ENCODE results near the gene GDE1. TPM values are rescaled to one million over a fixed set of nuclear protein-coding genes. Genes with fewer than 3 reads are reported as not detected.

The GDE1 gene
- total RNA-seq, 1 donor from 2014 or later = 110 TPM

GRCh38 chr16:19527161-19527560, 5.3 kb upstream of the GDE1 start:
- ATAC-seq = no peak
- no peak for DNase-seq (ENCODE audit: missing footprints)
- intact Hi-C loops (cut with DNase I) = loop anchor here (10.0 kb wide), 1 partner anchor 722 kb away; the partner anchor contains the start of gene ARL6IP1

- intact Hi-C loops (cut with DNase I) = loop anchor here (10.0 kb wide), 1 partner anchor 721 kb away; the partner anchor contains the start of gene ARL6IP1
- ATAC-seq (no peak), DNase-seq (ENCODE audit: missing footprints) (no peak)
These were observed 3.5 kb upstream of the GDE1 start for GRCh38 chr16:19525385-19525723.

- intact Hi-C loops (cut with DNase I) = loop anchor here (5.0 to 10.0 kb wide), 2 partner anchors 457 to 720 kb away; partner anchors contain the start of genes ARL6IP1 and COQ7
- no peak for DNase-seq (ENCODE audit: missing footprints)
- ATAC-seq = no peak
These were observed 2.9 kb upstream of the GDE1 start for GRCh38 chr16:19524616-19525384.

GRCh38 chr16:19524356-19524615, 2.4 kb upstream of the GDE1 start:
- intact Hi-C loops (cut with DNase I) = loop anchor here (5.0 to 10.0 kb wide), 2 partner anchors 457 to 719 kb away; partner anchors contain the start of genes ARL6IP1 and COQ7
- ATAC-seq = peak; percentile 1
- DNase-seq (ENCODE audit: missing footprints) = no peak

GRCh38 chr16:19523559-19524355, 1.9 kb upstream of the GDE1 start, which contains the start of gene CCP110:
CCP110 (plus strand) TSS chr16:19523942; CDS start chr16:19527882, 3,940 bp downstream.
- intact Hi-C loops (cut with DNase I) = loop anchor here (1.0 to 10.0 kb wide), 3 partner anchors 32 to 719 kb away; partner anchors contain the start of genes ARL6IP1, COQ7 and VPS35L
- ATAC-seq = peak; percentile 93

GRCh38 chr16:19523184-19523558, 1.3 kb upstream of the GDE1 start:
- no peak for ATAC-seq
- intact Hi-C loops (cut with DNase I) = loop anchor here (1.0 to 10.0 kb wide), 3 partner anchors 32 to 718 kb away; partner anchors contain the start of genes ARL6IP1, COQ7 and VPS35L
- DNase-seq (ENCODE audit: missing footprints) = no peak

More at GRCh38 chr16:19523559-19524355, 1.9 kb upstream of the GDE1 start, which contains the start of gene CCP110:
- DNase-seq (ENCODE audit: missing footprints) = peak; percentile 99

- intact Hi-C loops (cut with DNase I) = loop anchor here (1.0 to 10.0 kb wide), 3 partner anchors 33 to 718 kb away; partner anchors contain the start of genes ARL6IP1, COQ7 and VPS35L
These were observed 862 bp upstream of the GDE1 start for GRCh38 chr16:19522760-19523159.

GRCh38 chr16:19522397-19522732, 467 bp upstream of the GDE1 start:
- DNase-seq (ENCODE audit: missing footprints) (no peak), ATAC-seq (no peak)
- intact Hi-C loops (cut with DNase I) = loop anchor here (5.0 to 10.0 kb wide), 2 partner anchors 455 to 718 kb away; partner anchors contain the start of genes ARL6IP1 and COQ7

More at GRCh38 chr16:19522760-19523159, 862 bp upstream of the GDE1 start:
- DNase-seq (ENCODE audit: missing footprints) = no peak
- ATAC-seq = no peak

- intact Hi-C loops (cut with DNase I) = loop anchor here (5.0 to 10.0 kb wide), 2 partner anchors 454 to 716 kb away; partner anchors contain the start of genes ARL6IP1 and COQ7
- DNase-seq (ENCODE audit: missing footprints) = no peak
- ATAC-seq = no peak
These were observed 1.0 kb downstream of the GDE1 start for GRCh38 chr16:19520861-19521331.

- DNase-seq (ENCODE audit: missing footprints) = no peak
- no peak for ATAC-seq
- intact Hi-C loops (cut with DNase I) = no loop called here
These were observed 3.5 kb downstream of the GDE1 start for GRCh38 chr16:19518388-19518787.

- intact Hi-C loops (cut with DNase I) = no loop called here
- ATAC-seq (no peak), DNase-seq (ENCODE audit: missing footprints) (no peak)
These were observed 4.3 kb downstream of the GDE1 start for GRCh38 chr16:19517424-19518089.

GRCh38 chr16:19515757-19516156, 6.1 kb downstream of the GDE1 start:
- intact Hi-C loops (cut with DNase I) = no loop called here

GRCh38 chr16:19513377-19514053, 8.4 kb downstream of the GDE1 start:
- intact Hi-C loops (cut with DNase I) = no loop called here
- ATAC-seq = peak; percentile 57

More at GRCh38 chr16:19515757-19516156, 6.1 kb downstream of the GDE1 start:
- ATAC-seq (no peak), DNase-seq (ENCODE audit: missing footprints) (no peak)

GRCh38 chr16:19512297-19512696, 9.6 kb downstream of the GDE1 start:
- ATAC-seq = no peak
- intact Hi-C loops (cut with DNase I) = no loop called here

More at GRCh38 chr16:19513377-19514053, 8.4 kb downstream of the GDE1 start:
- no peak for DNase-seq (ENCODE audit: missing footprints)

GRCh38 chr16:19507867-19508266, 14.0 kb downstream of the GDE1 start:
- intact Hi-C loops (cut with DNase I) = no loop called here
- DNase-seq (ENCODE audit: missing footprints) = no peak
- ATAC-seq = no peak

More at GRCh38 chr16:19512297-19512696, 9.6 kb downstream of the GDE1 start:
- no peak for DNase-seq (ENCODE audit: missing footprints)

GRCh38 chr16:19506965-19507364, 14.9 kb downstream of the GDE1 start:
- intact Hi-C loops (cut with DNase I) = no loop called here
- DNase-seq (ENCODE audit: missing footprints) = no peak
- no peak for ATAC-seq

GRCh38 chr16:19505600-19506303, 16.1 kb downstream of the GDE1 start:
- DNase-seq (ENCODE audit: missing footprints) (no peak), ATAC-seq (no peak)
- intact Hi-C loops (cut with DNase I) = no loop called here

Data from Right ventricle myocardium inferior (tissue), 1 donor.